ENCODE measurements around the gene POLA2. TPM values are rescaled to one million over a fixed set of nuclear protein-coding genes. Genes with fewer than 3 reads are reported as not detected.
"Not testable (repeated sequence)": the region's sequence is repeated elsewhere in the genome, so short reads cannot be mapped to it uniquely, and the experiment has no call there.

Gene POLA2
- total RNA-seq, 1 experiment from 2014 or later: 39.0 TPM

DNA sequence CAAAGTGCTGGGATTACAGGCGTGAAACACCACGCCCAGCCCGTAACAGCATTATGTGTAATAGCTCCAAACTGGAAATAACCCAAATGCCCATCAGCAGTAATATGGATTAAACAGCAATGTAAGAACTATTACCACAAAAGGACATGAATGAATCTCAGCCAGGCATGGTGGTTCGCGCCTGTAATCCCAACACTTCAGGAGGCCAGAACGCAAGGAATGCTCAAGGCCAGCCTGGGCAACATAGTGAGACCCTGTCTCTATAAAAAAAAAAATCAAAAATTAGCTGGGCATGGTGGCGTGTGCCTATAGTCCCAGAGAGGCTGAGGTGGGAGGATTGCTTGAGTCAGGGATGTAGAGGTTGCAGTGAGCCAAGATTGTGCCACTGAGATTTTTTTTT is 68.8 kb downstream of the POLA2 start:
- in situ Hi-C loops (cut with HindIII; ENCODE audit: low pct_unique_long_range_greater_than_20kb, low sequenced_read_pairs) (no loop called here), intact Hi-C loops (cut with micrococcal nuclease; ENCODE audit: unreplicated experiment) (loop anchor here (1.0 kb wide), 1 partner anchor 55 kb away; no protein-coding TSS in a partner anchor)
- ChIA-PET CTCF (interaction anchor here (0.5 to 4.0 kb wide), 11 partner anchors 14 to 582 kb away, joined by 3 to 88 read pairs (median 4); partner anchors contain the start of genes CDC42EP2 and POLA2), POLR2A (interaction anchor here (1.4 kb wide), 1 partner anchor 14 kb away, joined by 10 read pairs; no protein-coding TSS in a partner anchor)
- TF ChIP-seq SIN3A (IDR thresholded peaks at IDR 0.05; ENCODE audit: borderline replicate concordance, insufficient read depth, low read depth, low read length) (no peak), POLR2AphosphoS5 (IDR thresholded peaks at IDR 0.05; ENCODE audit: low read depth, low read length) (no peak), CTCF (IDR thresholded peaks at IDR 0.05) (no peak), TCF7L2 (IDR thresholded peaks at IDR 0.05; ENCODE audit: low read depth, low read length) (no peak), REST (IDR thresholded peaks at IDR 0.05; ENCODE audit: insufficient read depth in 1 of 2, low read depth in 2 of 2, low read length in 1 of 2) (no peak)
- Histone ChIP-seq H3K36me3 (ENCODE audit: control insufficient read depth, insufficient read depth, low read length) (no peaks in the 10 kb centered on the region; the same call in 1 of the 2 replicates), H3K27ac (ENCODE audit: low read length) (no peak overlapping the region), H3K4me1 (ENCODE audit: control insufficient read depth, insufficient read depth, low read length) (peaks cover 10% of the 10 kb centered on the region), H3K27me3 (ENCODE audit: control insufficient read depth, insufficient read depth, low read length) (no peaks in the 10 kb centered on the region), H3K9me3 (ENCODE audit: control insufficient read depth, insufficient read depth, low read depth, low read length) (no peaks in the 10 kb centered on the region), H3K4me3 (ENCODE audit: low read depth in 2 of 2, low read length in 2 of 2) (no peak overlapping the region; a peak in 1 of 4 replicates)
- ATAC-seq (no peak), DNase-seq (ENCODE audit: low read depth, low spot score) (no peak)
- BruUV-seq (replicated peaks): no TSS peak

DNA sequence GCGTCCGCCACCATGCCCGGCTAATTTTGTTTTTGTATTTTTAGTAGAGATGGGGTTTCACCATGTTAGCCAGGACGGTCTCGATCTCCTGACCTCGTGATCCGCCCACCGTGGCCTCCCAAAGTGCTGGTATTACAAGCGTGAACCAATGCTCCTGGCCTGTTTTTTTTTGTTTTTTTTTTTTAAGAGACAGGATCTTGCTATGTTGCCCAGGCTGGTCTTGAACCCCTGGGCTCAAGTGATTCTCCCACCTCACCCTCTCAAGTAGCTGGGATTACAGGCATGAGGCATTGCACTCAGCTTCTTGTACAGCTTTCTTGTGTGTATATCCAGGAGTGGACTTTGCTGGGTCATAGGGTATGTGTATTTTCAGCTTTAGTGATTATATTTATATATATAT is 70.8 kb downstream of the POLA2 start:
- in situ Hi-C loops (cut with HindIII; ENCODE audit: low pct_unique_long_range_greater_than_20kb, low sequenced_read_pairs); BruUV-seq (replicated peaks); DNase-seq (ENCODE audit: low read depth, low spot score); intact Hi-C loops (cut with micrococcal nuclease; ENCODE audit: unreplicated experiment); ATAC-seq; H3K9me3 ChIP-seq (ENCODE audit: control insufficient read depth, insufficient read depth, low read depth, low read length); H3K27me3 ChIP-seq (ENCODE audit: control insufficient read depth, insufficient read depth, low read length); H3K4me3 ChIP-seq (ENCODE audit: low read depth in 2 of 2, low read length in 2 of 2); H3K27ac ChIP-seq (ENCODE audit: low read length); H3K36me3 ChIP-seq (ENCODE audit: control insufficient read depth, insufficient read depth, low read length): not testable (repeated sequence)
- H3K4me1 ChIP-seq (ENCODE audit: control insufficient read depth, insufficient read depth, low read length): peaks cover 10% of the 10 kb centered on the region
- ChIA-PET POLR2A (interaction anchor here (1.0 kb wide), 1 partner anchor 167 kb away, joined by 3 read pairs; no protein-coding TSS in a partner anchor), CTCF (interaction anchor here (0.6 to 2.1 kb wide), 5 partner anchors 17 to 202 kb away, joined by 3 to 8 read pairs (median 5); partner anchors contain the start of gene CDC42EP2)

- intact Hi-C loops (cut with micrococcal nuclease; ENCODE audit: unreplicated experiment) (no loop called here), in situ Hi-C loops (cut with HindIII; ENCODE audit: low pct_unique_long_range_greater_than_20kb, low sequenced_read_pairs) (no loop called here)
- DNase-seq (ENCODE audit: low read depth, low spot score) (no peak), ATAC-seq (no peak)
- BruUV-seq (replicated peaks): no TSS peak
- ChIA-PET POLR2A (interaction anchor here (0.7 kb wide), 2 partner anchors 35 to 152 kb away, joined by 5 read pairs; no protein-coding TSS in a partner anchor), CTCF (interaction anchor here (0.6 to 2.1 kb wide), 4 partner anchors 20 to 212 kb away, joined by 3 to 7 read pairs (median 4); partner anchors contain the start of gene CDC42EP2)
- no peak for TF ChIP-seq CTCF (IDR thresholded peaks at IDR 0.05)
- TF ChIP-seq REST (IDR thresholded peaks at IDR 0.05; ENCODE audit: insufficient read depth in 1 of 2, low read depth in 2 of 2, low read length in 1 of 2): no peak
- TF ChIP-seq TCF7L2 (IDR thresholded peaks at IDR 0.05; ENCODE audit: low read depth, low read length): no peak
- TF ChIP-seq POLR2AphosphoS5 (IDR thresholded peaks at IDR 0.05; ENCODE audit: low read depth, low read length): no peak
- TF ChIP-seq SIN3A (IDR thresholded peaks at IDR 0.05; ENCODE audit: borderline replicate concordance, insufficient read depth, low read depth, low read length): no peak
- no peaks in the 10 kb centered on the region; the same call in 1 of the 2 replicates for H3K36me3 ChIP-seq (ENCODE audit: control insufficient read depth, insufficient read depth, low read length)
- H3K4me3 ChIP-seq (ENCODE audit: low read depth in 2 of 2, low read length in 2 of 2): peak overlapping the region; percentile 75 to 87
- no peaks in the 10 kb centered on the region for H3K27me3 ChIP-seq (ENCODE audit: control insufficient read depth, insufficient read depth, low read length)
- peak overlapping the region; percentile 92 for H3K27ac ChIP-seq (ENCODE audit: low read length)
- H3K9me3 ChIP-seq (ENCODE audit: control insufficient read depth, insufficient read depth, low read depth, low read length): no peaks in the 10 kb centered on the region
- peaks cover 8% of the 10 kb centered on the region for H3K4me1 ChIP-seq (ENCODE audit: control insufficient read depth, insufficient read depth, low read length)
Measured at GRCh38 chr11:65334696-65335295, 73.0 kb downstream of the POLA2 start.

All from Panc1 (cell line).